ENCODE results near the gene TMED6. TPM values are rescaled to one million over a fixed set of nuclear protein-coding genes. Genes with fewer than 3 reads are reported as not detected.
A peak's percentile ranks its signal among the peaks of the same experiment; 100 is the strongest.

Gene TMED6
- total and polyA plus RNA-seq, 2 donors (not counting 1 experiment from before 2014, with no cell fraction given): 0.08 TPM; not detected in 1

DNA sequence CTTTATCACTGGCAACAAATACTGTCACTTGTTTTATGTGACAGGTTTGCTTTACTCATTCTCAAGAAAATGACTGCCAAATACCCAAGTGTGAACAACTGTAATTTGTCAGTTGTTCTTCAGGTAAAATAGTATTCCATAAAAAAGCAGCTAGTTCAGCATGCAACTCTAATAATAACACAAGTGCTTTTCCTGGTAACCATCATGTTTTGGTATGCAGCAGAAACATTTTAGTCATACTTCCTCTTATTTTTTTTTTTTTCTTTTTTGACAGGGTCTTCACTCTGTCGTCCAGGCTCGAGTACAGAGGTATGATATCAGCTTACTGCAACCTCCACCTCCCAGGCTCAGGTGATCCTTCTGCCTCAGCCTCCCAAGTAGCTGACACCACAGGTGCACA is 29.6 kb upstream of the TMED6 start:
- no peak overlapping the region for H3K4me2 ChIP-seq (ENCODE audit: extremely low read depth, insufficient read depth, low read length)
- no peak overlapping the region for H2AFZ ChIP-seq (ENCODE audit: low read length)
- peaks cover 5% of the 10 kb centered on the region for H3K36me3 ChIP-seq (ENCODE audit: control insufficient read depth, insufficient read depth, low read length)
- H4K20me1 ChIP-seq (ENCODE audit: control insufficient read depth, extremely low read depth, insufficient read depth, low read length): no peaks in the 10 kb centered on the region
- no peaks in the 10 kb centered on the region for H3K4me1 ChIP-seq (ENCODE audit: control insufficient read depth, extremely low read depth, insufficient read depth, low read length)
- H3K79me2 ChIP-seq (ENCODE audit: control insufficient read depth, insufficient read depth, low read length): peaks cover 19% of the 10 kb centered on the region
- no peaks in the 10 kb centered on the region for H3K27me3 ChIP-seq (ENCODE audit: control insufficient read depth, insufficient read depth, low read length)
- no peaks in the 10 kb centered on the region for H3K9me3 ChIP-seq (ENCODE audit: control insufficient read depth, insufficient read depth, low read depth, low read length)
- no peak overlapping the region for H3K27ac ChIP-seq (ENCODE audit: insufficient read depth, low read length)
- no peak overlapping the region for H3K9ac ChIP-seq (ENCODE audit: insufficient read depth, low read length)
- no peak overlapping the region for H3K4me3 ChIP-seq (replicated peaks in 1 of 4; ENCODE audit: control extremely low read depth in 1 of 4, insufficient read depth in 1 of 4, low read depth in 3 of 4, low read length in 4 of 4)
- TF ChIP-seq EZH2 (IDR thresholded peaks at IDR 0.05; ENCODE audit: low read length, missing control alignments): no peak
- TF ChIP-seq, protein P1, sequence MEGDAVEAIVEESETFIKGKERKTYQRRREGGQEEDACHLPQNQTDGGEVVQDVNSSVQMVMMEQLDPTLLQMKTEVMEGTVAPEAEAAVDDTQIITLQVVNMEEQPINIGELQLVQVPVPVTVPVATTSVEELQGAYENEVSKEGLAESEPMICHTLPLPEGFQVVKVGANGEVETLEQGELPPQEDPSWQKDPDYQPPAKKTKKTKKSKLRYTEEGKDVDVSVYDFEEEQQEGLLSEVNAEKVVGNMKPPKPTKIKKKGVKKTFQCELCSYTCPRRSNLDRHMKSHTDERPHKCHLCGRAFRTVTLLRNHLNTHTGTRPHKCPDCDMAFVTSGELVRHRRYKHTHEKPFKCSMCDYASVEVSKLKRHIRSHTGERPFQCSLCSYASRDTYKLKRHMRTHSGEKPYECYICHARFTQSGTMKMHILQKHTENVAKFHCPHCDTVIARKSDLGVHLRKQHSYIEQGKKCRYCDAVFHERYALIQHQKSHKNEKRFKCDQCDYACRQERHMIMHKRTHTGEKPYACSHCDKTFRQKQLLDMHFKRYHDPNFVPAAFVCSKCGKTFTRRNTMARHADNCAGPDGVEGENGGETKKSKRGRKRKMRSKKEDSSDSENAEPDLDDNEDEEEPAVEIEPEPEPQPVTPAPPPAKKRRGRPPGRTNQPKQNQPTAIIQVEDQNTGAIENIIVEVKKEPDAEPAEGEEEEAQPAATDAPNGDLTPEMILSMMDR (conservative IDR thresholded peaks at IDR 0.05 in 1 of 2, IDR thresholded peaks at IDR 0.05 in 1 of 2; ENCODE audit: low read depth in 1 of 2, low read length in 2 of 2): no peak
- no peak for DNase-seq (ENCODE audit: low read depth in 2 of 2)

GRCh38 chr16:69378760-69379159 is 27.2 kb upstream of the TMED6 start:
- no peak overlapping the region for H3K4me2 ChIP-seq (ENCODE audit: extremely low read depth, insufficient read depth, low read length)
- H3K27ac ChIP-seq (ENCODE audit: insufficient read depth, low read length): no peak overlapping the region
- H3K9ac ChIP-seq (ENCODE audit: insufficient read depth, low read length): no peak overlapping the region
- H3K36me3 ChIP-seq (ENCODE audit: control insufficient read depth, insufficient read depth, low read length): peaks cover 5% of the 10 kb centered on the region
- TF ChIP-seq, protein P1 (conservative IDR thresholded peaks at IDR 0.05 in 1 of 2, IDR thresholded peaks at IDR 0.05 in 1 of 2; ENCODE audit: low read depth in 1 of 2, low read length in 2 of 2): no peak
- no peak for TF ChIP-seq EZH2 (IDR thresholded peaks at IDR 0.05; ENCODE audit: low read length, missing control alignments)
- H3K27me3 ChIP-seq (ENCODE audit: control insufficient read depth, insufficient read depth, low read length): no peaks in the 10 kb centered on the region
- no peak overlapping the region for H2AFZ ChIP-seq (ENCODE audit: low read length)
- H3K4me3 ChIP-seq (replicated peaks in 1 of 4; ENCODE audit: control extremely low read depth in 1 of 4, insufficient read depth in 1 of 4, low read depth in 3 of 4, low read length in 4 of 4): no peak overlapping the region
- H4K20me1 ChIP-seq (ENCODE audit: control insufficient read depth, extremely low read depth, insufficient read depth, low read length): no peaks in the 10 kb centered on the region
- H3K4me1 ChIP-seq (ENCODE audit: control insufficient read depth, extremely low read depth, insufficient read depth, low read length): no peaks in the 10 kb centered on the region
- H3K79me2 ChIP-seq (ENCODE audit: control insufficient read depth, insufficient read depth, low read length): peaks cover 7% of the 10 kb centered on the region
- H3K9me3 ChIP-seq (ENCODE audit: control insufficient read depth, insufficient read depth, low read depth, low read length): no peaks in the 10 kb centered on the region
- peak in 1 of 2 donors; percentile 50 for DNase-seq (ENCODE audit: low read depth in 2 of 2)

- Histone ChIP-seq H3K4me3 (replicated peaks in 1 of 4; ENCODE audit: control extremely low read depth in 1 of 4, insufficient read depth in 1 of 4, low read depth in 3 of 4, low read length in 4 of 4) (no peak overlapping the region), H3K79me2 (ENCODE audit: control insufficient read depth, insufficient read depth, low read length) (peaks cover 5% of the 10 kb centered on the region), H3K4me2 (ENCODE audit: extremely low read depth, insufficient read depth, low read length) (no peak overlapping the region), H3K27me3 (ENCODE audit: control insufficient read depth, insufficient read depth, low read length) (no peaks in the 10 kb centered on the region), H3K27ac (ENCODE audit: insufficient read depth, low read length) (no peak overlapping the region), H3K9me3 (ENCODE audit: control insufficient read depth, insufficient read depth, low read depth, low read length) (no peaks in the 10 kb centered on the region), H2AFZ (ENCODE audit: low read length) (no peak overlapping the region), H3K36me3 (ENCODE audit: control insufficient read depth, insufficient read depth, low read length) (peaks cover 5% of the 10 kb centered on the region), H3K9ac (ENCODE audit: insufficient read depth, low read length) (no peak overlapping the region), H4K20me1 (ENCODE audit: control insufficient read depth, extremely low read depth, insufficient read depth, low read length) (no peaks in the 10 kb centered on the region), H3K4me1 (ENCODE audit: control insufficient read depth, extremely low read depth, insufficient read depth, low read length) (no peaks in the 10 kb centered on the region)
- DNase-seq (ENCODE audit: low read depth in 2 of 2): no peak
- TF ChIP-seq, protein P1 (conservative IDR thresholded peaks at IDR 0.05 in 1 of 2, IDR thresholded peaks at IDR 0.05 in 1 of 2; ENCODE audit: low read depth in 1 of 2, low read length in 2 of 2): no peak
- no peak for TF ChIP-seq EZH2 (IDR thresholded peaks at IDR 0.05; ENCODE audit: low read length, missing control alignments)
Measured at GRCh38 chr16:69378036-69378435, 26.4 kb upstream of the TMED6 start.

Data from fibroblast of lung (primary cell).